GM12891 (cell line): Measurements from ENCODE around the gene FOXB2.

ENCODE experiments used
- DNase-seq: peaks from one replicate; pipeline ENCODE4 v3.0.0; 2011; ENCODE audit warnings: low spot score; ENCODE audit not compliant: insufficient read length
- FAIRE-seq: peaks from 2 replicates; lab custom pipeline; 2011; peaks lifted over from hg19 to GRCh38; lab: Jason Lieb, UNC
- PAX5 ChIP-seq: IDR thresholded peaks from 2 replicates; pipeline ENCODE4 v1.6.1; 2011; ENCODE audit warnings: low read length, moderate library complexity, mild to moderate bottlenecking; ENCODE audit not compliant: insufficient read depth, severe bottlenecking
- POLR2A ChIP-seq: IDR thresholded peaks from 2 replicates; pipeline ENCODE4 v1.6.1; 2011; ENCODE audit warnings: low read depth, low read length, control low read depth
- POLR2AphosphoS5 ChIP-seq: IDR thresholded peaks from 2 replicates; pipeline ENCODE4 v1.6.1; 2011; ENCODE audit warnings: low read depth, low read length, control low read depth
- POU2F2 ChIP-seq: IDR thresholded peaks from 2 replicates; pipeline ENCODE4 v1.6.1; 2011; ENCODE audit warnings: low read depth, mild to moderate bottlenecking, control low read depth, low read length, moderate library complexity
- SPI1 ChIP-seq: IDR thresholded peaks from 2 replicates; pipeline ENCODE4 v1.6.1; 2011; ENCODE audit warnings: low read depth, low read length, control low read depth
- TAF1 ChIP-seq: IDR thresholded peaks from 2 replicates; pipeline ENCODE4 v1.6.1; 2011; ENCODE audit warnings: low read depth, low read length, control low read depth

The FOXB2 gene

GRCh38 chr9:76999261-76999660, 20.2 kb upstream of the FOXB2 start:
- DNase-seq, result no peak
- TF ChIP-seq POU2F2, result no peak
- TF ChIP-seq SPI1, result no peak
- no peak for TF ChIP-seq POLR2AphosphoS5
- no peak for TF ChIP-seq POLR2A
- TF ChIP-seq TAF1, result no peak
- no peak for TF ChIP-seq PAX5
- FAIRE-seq, result no peak

- FAIRE-seq, result no peak
- TF ChIP-seq TAF1, result no peak
- TF ChIP-seq SPI1, result no peak
- no peak for TF ChIP-seq POLR2AphosphoS5
- TF ChIP-seq POLR2A, result no peak
Observed at GRCh38 chr9:77000330-77000729, 19.1 kb upstream of the FOXB2 start.

GRCh38 chr9:77003366-77003765, 16.1 kb upstream of the FOXB2 start:
- FAIRE-seq (no peak), DNase-seq (no peak)
- TF ChIP-seq POU2F2 (no peak), SPI1 (no peak), TAF1 (no peak)

More at GRCh38 chr9:77000330-77000729, 19.1 kb upstream of the FOXB2 start:
- no peak for DNase-seq

GRCh38 chr9:77005216-77005615, 14.2 kb upstream of the FOXB2 start:
- no peak for TF ChIP-seq POLR2AphosphoS5
- TF ChIP-seq PAX5, result no peak
- no peak for TF ChIP-seq TAF1
- TF ChIP-seq POLR2A, result no peak
- no peak for TF ChIP-seq SPI1
- TF ChIP-seq POU2F2, result no peak
- DNase-seq, result no peak
- no peak for FAIRE-seq

- TF ChIP-seq PAX5 (no peak), POLR2AphosphoS5 (no peak), POU2F2 (no peak), POLR2A (no peak), SPI1 (no peak), TAF1 (no peak)
- no peak for FAIRE-seq
- DNase-seq, result no peak
Observed at GRCh38 chr9:77010527-77010926, 8.9 kb upstream of the FOXB2 start.

- TF ChIP-seq PAX5 (no peak), SPI1 (peak; percentile 35; the same call in 1 of the 2 replicates)
- FAIRE-seq (peak; percentile 38), DNase-seq (no peak)
Observed at GRCh38 chr9:77011973-77012821, 7.3 kb upstream of the FOXB2 start.

GRCh38 chr9:77013206-77013931, 6.1 kb upstream of the FOXB2 start:
- no peak for TF ChIP-seq SPI1
- no peak for TF ChIP-seq POLR2A
- no peak for TF ChIP-seq TAF1
- no peak for TF ChIP-seq POU2F2
- TF ChIP-seq PAX5, result no peak
- no peak for TF ChIP-seq POLR2AphosphoS5
- FAIRE-seq (no peak), DNase-seq (no peak)

GRCh38 chr9:77013932-77014596, 5.4 kb upstream of the FOXB2 start:
- DNase-seq (no peak), FAIRE-seq (no peak)
- TF ChIP-seq POLR2AphosphoS5 (no peak), PAX5 (no peak), POU2F2 (no peak), TAF1 (no peak), POLR2A (no peak), SPI1 (no peak)

GRCh38 chr9:77014597-77015263, 4.7 kb upstream of the FOXB2 start:
- FAIRE-seq, result no peak
- no peak for TF ChIP-seq PAX5
- TF ChIP-seq TAF1, result no peak
- TF ChIP-seq POLR2A, result no peak
- no peak for TF ChIP-seq SPI1
- TF ChIP-seq POLR2AphosphoS5, result no peak
- no peak for TF ChIP-seq POU2F2

More at GRCh38 chr9:77014597-77015263, 4.7 kb upstream of the FOXB2 start:
- DNase-seq, result no peak
